Hepatocyte (in vitro differentiated cells): ENCODE measurements around the gene FIBP.

Experiments
- CTCF ChIP-seq: fragments of 200-600 bp; sonication (generic); IDR thresholded peaks from 2 replicates; pipeline ENCODE4 v1.5.1; 2016; ENCODE audit warnings: antibody characterized with exemption, mild to moderate bottlenecking; ENCODE audit not compliant: poor library complexity
- EZH2 ChIP-seq: fragments of 200-600 bp; sonication (generic); IDR thresholded peaks from 2 replicates; pipeline ENCODE4 v1.6.1; 2016; ENCODE audit warnings: antibody characterized with exemption, mild to moderate bottlenecking, borderline replicate concordance

GRCh38 chr11:65917434-65918210 lies 29.4 kb upstream of the FIBP start:
- TF ChIP-seq CTCF, result no peak
- no peak for TF ChIP-seq EZH2
